HG03378 (cell line): ENCODE results near the gene CTNND1.
"Not testable (repeated sequence)": the region's sequence is repeated elsewhere in the genome, so short reads cannot be mapped to it uniquely, and the experiment has no call there.

Experiments used
- ATAC-seq: cut with Tn5 transposase; IDR thresholded peaks from one replicate; pipeline ENCODE4 v1.9.1; 2021; ENCODE audit warnings: mild to moderate bottlenecking, moderate library complexity; ENCODE audit not compliant: unreplicated experiment

Gene CTNND1

GRCh38 chr11:57761301-57762234 lies at the start of gene CTNND1:
CTNND1 (plus strand) TSS chr11:57761802; CDS start chr11:57791479, 29,677 bp downstream.
- ATAC-seq, result peak; percentile 87

GRCh38 chr11:57712256-57713150 lies 49.1 kb upstream of the CTNND1 start, which contains the start of gene TMX2:
TMX2 (plus strand) TSS chr11:57712593; CDS start chr11:57712619, 26 bp downstream.
- peak; percentile 97 for ATAC-seq

GRCh38 chr11:57713835-57714234 lies 47.8 kb upstream of the CTNND1 start:
- no peak for ATAC-seq

- ATAC-seq, result not testable (repeated sequence)
Observed at GRCh38 chr11:57716726-57717125, 44.9 kb upstream of the CTNND1 start.

- ATAC-seq, result no peak
Observed at GRCh38 chr11:57727185-57727584, 34.4 kb upstream of the CTNND1 start.

- ATAC-seq, result no peak
Observed at GRCh38 chr11:57728829-57729228, 32.8 kb upstream of the CTNND1 start.

- no peak for ATAC-seq
Observed at GRCh38 chr11:57729479-57729878, 32.1 kb upstream of the CTNND1 start.

GRCh38 chr11:57732661-57733060 lies 28.9 kb upstream of the CTNND1 start:
- ATAC-seq, result no peak

- ATAC-seq, result no peak
Observed at GRCh38 chr11:57735619-57736298, 25.8 kb upstream of the CTNND1 start.

- ATAC-seq, result peak; percentile 90
Observed at GRCh38 chr11:57741132-57742086, 20.2 kb upstream of the CTNND1 start, which contains the start of gene SELENOH. SELENOH (plus strand) TSS chr11:57741491; CDS start chr11:57741596, 105 bp downstream.

- no peak for ATAC-seq
Observed at GRCh38 chr11:57742087-57742452, 19.5 kb upstream of the CTNND1 start.

- ATAC-seq, result no peak
Observed at GRCh38 chr11:57744357-57744756, 17.2 kb upstream of the CTNND1 start.

GRCh38 chr11:57745206-57745605 lies 16.4 kb upstream of the CTNND1 start:
- no peak for ATAC-seq

- no peak for ATAC-seq
Observed at GRCh38 chr11:57746920-57747319, 14.7 kb upstream of the CTNND1 start.

- ATAC-seq, result no peak
Observed at GRCh38 chr11:57751176-57751575, 10.4 kb upstream of the CTNND1 start.

GRCh38 chr11:57751676-57752253 lies 9.8 kb upstream of the CTNND1 start, which contains the start of gene BTBD18:
BTBD18 (minus strand) TSS chr11:57751819; CDS start chr11:57751188, 631 bp downstream.
- peak; percentile 44 for ATAC-seq

GRCh38 chr11:57752954-57753353 lies 8.6 kb upstream of the CTNND1 start:
- no peak for ATAC-seq

GRCh38 chr11:57758174-57758573 lies 3.4 kb upstream of the CTNND1 start:
- ATAC-seq, result no peak

GRCh38 chr11:57762235-57762861 lies 746 bp downstream of the CTNND1 start:
- ATAC-seq, result no peak
